DND-41 (cell line): ENCODE results near the gene KISS1R.

Source experiments
- ATAC-seq: fragments of 200-7000 bp; cut with Tn5 transposase; 3 replicates; pipeline ENCODE4 v1.9.1; 2021; ENCODE audit warnings: low read depth; ENCODE audit not compliant: insufficient read depth
- DNase-seq: peaks from one replicate; pipeline ENCODE4 v3.0.0-alpha.2; 2020
- H2AFZ ChIP-seq: 2 replicates; pipeline ENCODE4 v1.6.0; 2012; ENCODE audit warnings: low read depth, low read length
- H3K27ac ChIP-seq: 2 replicates; pipeline ENCODE4 v1.5.1; 2012; ENCODE audit warnings: low read length, inconsistent platforms
- H3K27me3 ChIP-seq: fragments of 200-600 bp; sonication (generic); 2 replicates; pipeline ENCODE4 v1.6.0; 2012; ENCODE audit warnings: low read length, mild to moderate bottlenecking, inconsistent platforms; ENCODE audit not compliant: insufficient read depth, poor library complexity
- H3K36me3 ChIP-seq: 2 replicates; pipeline ENCODE4 v1.5.1; 2012; ENCODE audit warnings: low read length, inconsistent platforms; ENCODE audit not compliant: insufficient read depth
- H3K4me1 ChIP-seq: 2 replicates; pipeline ENCODE4 v1.5.1; 2012; ENCODE audit warnings: mild to moderate bottlenecking, low read length; ENCODE audit not compliant: insufficient read depth
- H3K4me2 ChIP-seq: 2 replicates; pipeline ENCODE4 v1.6.0; 2012; ENCODE audit warnings: mild to moderate bottlenecking, moderate library complexity, low read length, inconsistent platforms; ENCODE audit not compliant: insufficient read depth
- H3K4me3 ChIP-seq, 2 experiments: fragments of 200-600 bp in 1 of 2; shearing (Covaris generic) in 1 of 2; 2 replicates each; pipeline ENCODE4 v1.5.1; 2012 to 2016; ENCODE audit warnings: inconsistent platforms in 2 of 2, low read length in 2 of 2, mild to moderate bottlenecking in 2 of 2, low read depth in 1 of 2, moderate library complexity in 1 of 2
- H3K79me2 ChIP-seq: 2 replicates; pipeline ENCODE4 v1.6.0; 2012; ENCODE audit warnings: low read length, inconsistent platforms; ENCODE audit not compliant: insufficient read depth
- H3K9ac ChIP-seq: 2 replicates; pipeline ENCODE4 v1.6.0; 2012; ENCODE audit warnings: low read depth, mild to moderate bottlenecking, inconsistent platforms, low read length, moderate library complexity
- H3K9me3 ChIP-seq: 2 replicates; pipeline ENCODE4 v1.5.1; 2012; ENCODE audit warnings: low read length, moderate library complexity, mild to moderate bottlenecking, inconsistent platforms; ENCODE audit not compliant: insufficient read depth, severe bottlenecking
- H4K20me1 ChIP-seq: 2 replicates; pipeline ENCODE4 v1.6.0; 2012; ENCODE audit warnings: low read length; ENCODE audit not compliant: insufficient read depth
- EZH2 ChIP-seq: IDR thresholded peaks from 3 replicates; pipeline ENCODE4 v1.6.1; 2012; ENCODE audit warnings: borderline replicate concordance, low read depth, mild to moderate bottlenecking, moderate library complexity, low read length, inconsistent platforms; ENCODE audit not compliant: severe bottlenecking
- TF ChIP-seq, protein P1 (sequence below): IDR thresholded peaks from 2 replicates; pipeline ENCODE4 v1.5.1; 2012; ENCODE audit warnings: borderline replicate concordance, low read length, moderate library complexity, mild to moderate bottlenecking; ENCODE audit not compliant: poor library complexity, severe bottlenecking; ENCODE audit errors: extremely low read depth

Gene KISS1R

DNA sequence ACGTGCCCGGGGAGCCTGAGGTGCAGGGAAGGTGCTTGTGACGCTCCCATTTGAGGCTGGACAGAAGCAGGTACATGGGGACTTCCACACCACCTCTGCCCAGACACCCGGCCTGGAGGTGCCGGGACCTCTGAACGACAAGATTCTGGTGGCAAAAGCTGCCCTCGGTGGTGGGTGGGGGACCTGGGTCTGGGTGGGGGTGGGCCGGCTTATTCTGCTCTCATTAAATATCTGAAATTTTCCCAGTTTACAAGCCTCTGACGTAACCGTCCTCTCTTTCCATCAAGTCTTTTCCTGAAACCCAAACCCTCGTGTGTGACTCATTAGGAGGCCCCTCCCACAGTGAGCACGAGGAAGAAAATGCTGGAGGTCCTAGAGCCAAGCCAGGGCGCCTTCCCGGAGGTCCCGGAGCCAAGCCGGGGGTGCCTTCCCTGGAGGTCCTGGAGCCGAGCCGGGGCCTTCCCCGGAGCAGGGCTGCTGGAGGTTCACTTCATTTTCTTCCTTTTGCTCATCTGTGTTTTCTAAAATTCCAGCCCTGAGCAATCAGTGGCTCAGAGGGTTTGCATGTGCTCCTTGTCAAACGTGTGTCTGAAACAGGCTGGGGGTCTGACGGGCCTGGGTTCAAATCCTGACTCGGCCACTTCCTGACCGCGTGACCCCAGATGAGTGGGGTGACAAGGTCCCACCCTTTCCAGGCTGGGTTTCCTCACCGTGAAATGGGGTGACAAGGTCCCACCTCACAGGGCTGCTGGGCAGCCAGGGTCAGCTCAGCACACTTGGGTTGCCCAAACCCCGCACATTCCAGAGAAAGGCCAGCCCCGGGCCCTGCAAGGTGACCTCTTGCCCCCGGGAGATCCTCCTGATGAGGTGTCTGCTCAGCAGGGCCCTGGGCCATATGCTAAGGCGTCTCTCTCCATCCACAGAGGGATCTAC lies 47.6 kb upstream of the KISS1R start:
- peaks cover 5% of the 10 kb centered on the region; the same call in 1 of the 2 replicates for H4K20me1 ChIP-seq
- peaks cover 54% of the 10 kb centered on the region for H3K36me3 ChIP-seq
- no peak for TF ChIP-seq EZH2
- TF ChIP-seq, protein P1, sequence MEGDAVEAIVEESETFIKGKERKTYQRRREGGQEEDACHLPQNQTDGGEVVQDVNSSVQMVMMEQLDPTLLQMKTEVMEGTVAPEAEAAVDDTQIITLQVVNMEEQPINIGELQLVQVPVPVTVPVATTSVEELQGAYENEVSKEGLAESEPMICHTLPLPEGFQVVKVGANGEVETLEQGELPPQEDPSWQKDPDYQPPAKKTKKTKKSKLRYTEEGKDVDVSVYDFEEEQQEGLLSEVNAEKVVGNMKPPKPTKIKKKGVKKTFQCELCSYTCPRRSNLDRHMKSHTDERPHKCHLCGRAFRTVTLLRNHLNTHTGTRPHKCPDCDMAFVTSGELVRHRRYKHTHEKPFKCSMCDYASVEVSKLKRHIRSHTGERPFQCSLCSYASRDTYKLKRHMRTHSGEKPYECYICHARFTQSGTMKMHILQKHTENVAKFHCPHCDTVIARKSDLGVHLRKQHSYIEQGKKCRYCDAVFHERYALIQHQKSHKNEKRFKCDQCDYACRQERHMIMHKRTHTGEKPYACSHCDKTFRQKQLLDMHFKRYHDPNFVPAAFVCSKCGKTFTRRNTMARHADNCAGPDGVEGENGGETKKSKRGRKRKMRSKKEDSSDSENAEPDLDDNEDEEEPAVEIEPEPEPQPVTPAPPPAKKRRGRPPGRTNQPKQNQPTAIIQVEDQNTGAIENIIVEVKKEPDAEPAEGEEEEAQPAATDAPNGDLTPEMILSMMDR, result no peak
- no peaks in the 10 kb centered on the region for H3K27me3 ChIP-seq
- H2AFZ ChIP-seq, result no peak overlapping the region
- H3K4me1 ChIP-seq, result no peaks in the 10 kb centered on the region
- no peak overlapping the region for H3K9ac ChIP-seq
- H3K9me3 ChIP-seq, result no peaks in the 10 kb centered on the region
- H3K4me3 ChIP-seq, result no peak overlapping the region
- ATAC-seq (no peak), DNase-seq (no peak)
- no peaks in the 10 kb centered on the region for H3K79me2 ChIP-seq
- no peak overlapping the region for H3K4me2 ChIP-seq
- no peak overlapping the region for H3K27ac ChIP-seq

DNA sequence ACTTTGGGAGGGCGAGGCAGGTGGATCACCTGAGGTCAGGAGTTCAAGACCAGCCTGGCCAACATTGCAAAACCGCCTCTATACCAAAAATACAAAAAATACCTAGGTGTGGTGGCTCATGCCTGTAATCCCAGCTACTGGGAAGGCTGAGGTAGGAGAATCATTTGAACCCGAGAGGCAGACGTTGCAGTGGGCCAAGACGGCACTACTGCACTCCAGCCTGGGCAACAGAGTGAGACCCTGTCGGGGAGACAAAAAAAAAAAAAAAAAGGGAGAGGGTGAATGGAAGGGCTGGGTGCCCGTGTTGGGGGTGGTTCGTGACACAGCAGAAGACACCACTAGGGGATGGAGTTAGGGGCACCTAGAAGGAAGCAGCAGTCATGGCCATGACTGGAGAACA lies 46.8 kb upstream of the KISS1R start:
- H3K9ac ChIP-seq, result no peak overlapping the region
- no peak overlapping the region for H2AFZ ChIP-seq
- DNase-seq (no peak), ATAC-seq (no peak)
- H3K27me3 ChIP-seq, result no peaks in the 10 kb centered on the region
- H3K4me3 ChIP-seq, result no peak overlapping the region
- no peaks in the 10 kb centered on the region for H3K79me2 ChIP-seq
- peaks cover 5% of the 10 kb centered on the region; the same call in 1 of the 2 replicates for H4K20me1 ChIP-seq
- no peaks in the 10 kb centered on the region for H3K9me3 ChIP-seq
- H3K27ac ChIP-seq, result no peak overlapping the region
- peaks cover 58% of the 10 kb centered on the region for H3K36me3 ChIP-seq
- TF ChIP-seq, protein P1, result no peak
- TF ChIP-seq EZH2, result no peak
- H3K4me1 ChIP-seq, result no peaks in the 10 kb centered on the region
- H3K4me2 ChIP-seq, result no peak overlapping the region

DNA sequence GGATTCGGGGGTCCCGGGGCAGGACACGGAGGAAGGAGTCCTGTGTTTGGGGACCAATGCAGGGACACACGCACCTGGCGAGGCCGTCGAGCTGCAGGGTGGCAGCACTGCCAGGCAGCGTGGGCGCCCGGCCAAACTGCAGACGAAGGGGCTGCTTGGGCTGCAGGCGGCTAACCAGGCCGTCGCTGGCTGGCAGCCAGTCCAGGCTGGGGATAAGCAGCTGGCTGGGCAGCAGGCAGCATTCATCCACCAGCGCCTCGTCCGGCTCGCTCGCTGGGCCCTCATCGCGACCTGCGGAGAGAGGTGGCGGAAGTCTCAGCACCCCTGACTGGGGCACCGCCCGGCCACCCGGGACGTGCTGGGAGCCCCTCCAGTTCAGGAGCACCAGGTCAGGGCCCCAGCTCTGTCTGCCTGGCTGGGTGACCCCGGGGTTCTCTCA lies 46.2 kb upstream of the KISS1R start:
- ATAC-seq (no peak), DNase-seq (no peak)
- no peaks in the 10 kb centered on the region for H3K27me3 ChIP-seq
- TF ChIP-seq, protein P1, result no peak
- no peak for TF ChIP-seq EZH2
- no peaks in the 10 kb centered on the region for H3K79me2 ChIP-seq
- peaks cover 5% of the 10 kb centered on the region; the same call in 1 of the 2 replicates for H4K20me1 ChIP-seq
- H2AFZ ChIP-seq, result no peak overlapping the region
- H3K4me1 ChIP-seq, result no peaks in the 10 kb centered on the region
- no peaks in the 10 kb centered on the region for H3K9me3 ChIP-seq
- H3K36me3 ChIP-seq, result peaks cover 64% of the 10 kb centered on the region
- no peak overlapping the region for H3K4me2 ChIP-seq
- no peak overlapping the region for H3K4me3 ChIP-seq
- no peak overlapping the region for H3K27ac ChIP-seq
- no peak overlapping the region for H3K9ac ChIP-seq
